Brain microvascular endothelial cell (primary cell): ENCODE results near the gene SCUBE1.

ENCODE experiments used
- DNase-seq: peaks from one replicate; pipeline ENCODE4 v3.0.0-alpha.2; 2020
- H3K27ac ChIP-seq: fragments of 250-450 bp; sonication (Bioruptor Pico); 2 replicates; pipeline ENCODE4 v1.5.1; 2020; ENCODE audit warnings: mild to moderate bottlenecking, moderate library complexity
- H3K27me3 ChIP-seq: fragments of 250-450 bp; sonication (Bioruptor Pico); replicated peaks from 2 replicates; pipeline ENCODE4 v1.5.1; 2020; ENCODE audit warnings: mild to moderate bottlenecking
- H3K36me3 ChIP-seq: fragments of 250-450 bp; sonication (Bioruptor Pico); replicated peaks from 2 replicates; pipeline ENCODE4 v1.5.1; 2020; ENCODE audit warnings: mild to moderate bottlenecking
- H3K4me3 ChIP-seq: 2 replicates; pipeline ENCODE4 v1.5.1; 2011; ENCODE audit warnings: low read depth, mild to moderate bottlenecking, control low read depth, low read length, moderate library complexity
- in situ Hi-C: cut with HindIII; loops from 2 replicates; pipeline ENCODE4 v1.10.0; 2017; ENCODE audit warnings: low sequenced_read_pairs, low pct_ligation_motif_present
- TF ChIP-seq, protein P1 (sequence below): IDR thresholded peaks from 2 replicates; pipeline ENCODE4 v1.5.1; 2011; ENCODE audit warnings: low read depth, mild to moderate bottlenecking, moderate library complexity, low read length, control low read depth, inconsistent platforms; ENCODE audit errors: missing control alignments

SCUBE1 gene

DNA sequence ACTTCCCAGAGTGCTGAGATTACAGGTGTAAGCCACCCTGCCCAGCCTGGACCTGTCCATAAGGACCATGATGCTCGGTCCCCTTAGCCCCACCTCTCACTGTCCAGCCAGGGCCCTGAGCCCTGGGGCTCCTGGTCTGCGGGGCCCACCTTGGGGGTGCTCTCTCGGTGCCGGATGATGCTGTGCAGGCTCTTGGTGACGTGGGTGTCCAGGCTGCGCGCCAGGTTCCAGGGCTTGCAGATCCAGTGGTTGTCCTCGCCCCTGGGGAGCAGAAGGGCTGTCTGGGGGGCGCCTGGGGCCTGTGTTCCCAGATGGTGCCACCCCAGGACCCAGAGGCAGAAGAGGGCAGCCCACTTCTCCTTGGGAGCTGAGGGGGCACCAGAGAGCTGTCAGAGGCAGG lies 169.6 kb downstream of the SCUBE1 start:
- Histone ChIP-seq H3K27ac (no peak overlapping the region), H3K36me3 (peaks cover 41% of the 10 kb centered on the region), H3K27me3 (no peaks in the 10 kb centered on the region), H3K4me3 (no peak overlapping the region)
- TF ChIP-seq, protein P1, sequence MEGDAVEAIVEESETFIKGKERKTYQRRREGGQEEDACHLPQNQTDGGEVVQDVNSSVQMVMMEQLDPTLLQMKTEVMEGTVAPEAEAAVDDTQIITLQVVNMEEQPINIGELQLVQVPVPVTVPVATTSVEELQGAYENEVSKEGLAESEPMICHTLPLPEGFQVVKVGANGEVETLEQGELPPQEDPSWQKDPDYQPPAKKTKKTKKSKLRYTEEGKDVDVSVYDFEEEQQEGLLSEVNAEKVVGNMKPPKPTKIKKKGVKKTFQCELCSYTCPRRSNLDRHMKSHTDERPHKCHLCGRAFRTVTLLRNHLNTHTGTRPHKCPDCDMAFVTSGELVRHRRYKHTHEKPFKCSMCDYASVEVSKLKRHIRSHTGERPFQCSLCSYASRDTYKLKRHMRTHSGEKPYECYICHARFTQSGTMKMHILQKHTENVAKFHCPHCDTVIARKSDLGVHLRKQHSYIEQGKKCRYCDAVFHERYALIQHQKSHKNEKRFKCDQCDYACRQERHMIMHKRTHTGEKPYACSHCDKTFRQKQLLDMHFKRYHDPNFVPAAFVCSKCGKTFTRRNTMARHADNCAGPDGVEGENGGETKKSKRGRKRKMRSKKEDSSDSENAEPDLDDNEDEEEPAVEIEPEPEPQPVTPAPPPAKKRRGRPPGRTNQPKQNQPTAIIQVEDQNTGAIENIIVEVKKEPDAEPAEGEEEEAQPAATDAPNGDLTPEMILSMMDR = no peak
- in situ Hi-C loops = no loop called here
- no peak for DNase-seq

DNA sequence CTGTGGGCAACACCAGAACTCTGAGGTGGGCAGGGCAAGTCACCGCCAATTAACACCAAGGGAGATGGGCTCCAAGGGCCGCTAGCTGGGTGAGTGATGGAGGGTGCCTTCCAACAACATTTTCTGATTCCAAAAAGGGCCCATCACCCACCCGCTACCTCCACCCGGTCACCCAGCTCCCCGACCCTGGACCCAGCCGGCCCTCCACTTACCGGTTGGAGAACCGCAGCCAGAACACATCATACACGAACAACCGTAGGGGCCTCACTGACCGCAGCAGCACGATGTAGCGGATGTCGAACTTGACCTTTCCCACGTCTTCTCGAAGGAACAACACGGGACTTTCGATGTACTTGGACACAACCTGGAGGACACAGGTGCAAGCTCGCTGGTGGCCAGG lies 171.0 kb downstream of the SCUBE1 start:
- Histone ChIP-seq H3K27me3 (no peaks in the 10 kb centered on the region), H3K4me3 (no peak overlapping the region), H3K36me3 (peaks cover 39% of the 10 kb centered on the region), H3K27ac (no peak overlapping the region)
- DNase-seq = no peak
- in situ Hi-C loops = no loop called here
- TF ChIP-seq, protein P1 = no peak

DNA sequence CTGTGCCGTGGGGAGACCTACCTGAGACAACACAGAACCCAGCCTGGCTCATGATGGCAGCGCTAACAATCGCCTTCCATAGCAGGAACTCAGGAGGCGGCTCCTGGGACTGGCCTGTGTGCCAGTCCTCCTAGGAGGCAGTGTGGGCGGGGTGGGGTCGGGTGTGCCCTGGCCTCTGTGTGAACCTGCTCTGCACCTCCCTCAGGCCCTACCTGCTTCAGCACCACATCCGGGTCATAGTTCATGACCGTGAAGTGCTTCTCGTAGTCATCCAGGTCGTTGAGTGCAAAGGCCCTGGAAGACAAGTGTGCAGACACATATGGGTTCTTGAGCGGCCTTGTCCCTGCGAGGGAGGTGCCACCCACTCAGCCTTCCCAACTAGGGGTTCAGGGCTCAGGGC lies 171.6 kb downstream of the SCUBE1 start:
- no peak for DNase-seq
- Histone ChIP-seq H3K36me3 (peaks cover 39% of the 10 kb centered on the region), H3K4me3 (no peak overlapping the region), H3K27me3 (no peaks in the 10 kb centered on the region), H3K27ac (no peak overlapping the region)
- in situ Hi-C loops = no loop called here
- TF ChIP-seq, protein P1 = no peak

GRCh38 chr22:43171019-43171491 lies 172.1 kb downstream of the SCUBE1 start:
- in situ Hi-C loops = no loop called here
- TF ChIP-seq, protein P1 = no peak
- Histone ChIP-seq H3K27ac (no peak overlapping the region), H3K4me3 (no peak overlapping the region), H3K36me3 (peaks cover 39% of the 10 kb centered on the region), H3K27me3 (no peaks in the 10 kb centered on the region)
- no peak for DNase-seq

- Histone ChIP-seq H3K27ac (no peak overlapping the region), H3K36me3 (peaks cover 37% of the 10 kb centered on the region), H3K27me3 (no peaks in the 10 kb centered on the region), H3K4me3 (no peak overlapping the region)
- in situ Hi-C loops = no loop called here
- TF ChIP-seq, protein P1 = no peak
- DNase-seq = no peak
Observed at GRCh38 chr22:43170131-43170480, 173.1 kb downstream of the SCUBE1 start.
